HCT116 (cell line): ENCODE data around the gene LRFN4. TPM values are rescaled to one million over a fixed set of nuclear protein-coding genes. Genes with fewer than 3 reads are reported as not detected.

ENCODE experiments used
- ATAC-seq: fragments of 200-7000 bp; cut with Tn5 transposase; 2 replicates; pipeline ENCODE4 v1.9.1; 2020; ENCODE audit warnings: mild to moderate bottlenecking, moderate library complexity
- BruUV-seq: library from RNA; stranded (reverse); fragments of 400-500 nt; replicated peaks from 2 replicates; lab custom pipeline; 2021; lab: Mats Ljungman, UMichigan
- CTCF ChIA-PET: fragments of 300-600 bp; sonication (Branson Sonifier 250); formaldehyde crosslinking; loops from one replicate; lab custom pipeline; 2021; ENCODE audit warnings: antibody characterized with exemption; lab: Charles Lee
- POLR2A ChIA-PET: fragments of 300-600, 350-600 bp; sonication (Branson Sonifier 250); formaldehyde crosslinking; loops from one replicate; lab custom pipeline; 2021; ENCODE audit warnings: antibody characterized with exemption; lab: Charles Lee
- RAD21 ChIA-PET, 2 experiments: fragments of 300-600 bp; sonication (Branson Sonifier 250); formaldehyde crosslinking; loops; one replicate each; lab custom pipeline; 2023; ENCODE audit warnings: low total read pairs in 2 of 2; ENCODE audit not compliant: uncharacterized antibody in 2 of 2, unreplicated experiment in 2 of 2, low non-redundant PET in 1 of 2; lab: Charles Lee
- DNase-seq: peaks from one replicate; pipeline ENCODE4 v3.0.0-alpha.2; 2010; ENCODE audit warnings: low read depth, low spot score
- H2AFZ ChIP-seq: fragments of 200-600 bp; shearing (Covaris generic), sonication (generic); 2 replicates; pipeline ENCODE4 v1.6.1; 2017; ENCODE audit warnings: low read depth, mixed run types, mixed read lengths, antibody characterized with exemption, low read length; ENCODE audit not compliant: poor library complexity, severe bottlenecking
- H3K27ac ChIP-seq: 2 replicates; pipeline ENCODE4 v1.5.1; 2012; ENCODE audit warnings: low read depth, low read length
- H3K27me3 ChIP-seq: fragments of 200-600 bp; sonication (generic); 2 replicates; pipeline ENCODE4 v1.6.1; 2016; ENCODE audit warnings: mixed run types, low read length, mixed read lengths; ENCODE audit not compliant: insufficient read depth
- H3K36me3 ChIP-seq, 2 experiments: fragments of 200-500 bp in 1 of 2; fragments of 200-600 bp in 1 of 2; sonication (Bioruptor generic) in 1 of 2; sonication (generic) in 1 of 2; 2 replicates each; pipeline versions ENCODE4 v1.5.1 to v1.6.1; 2014 to 2016; ENCODE audit warnings: low read length in 2 of 2, inconsistent platforms in 1 of 2, mixed read lengths in 1 of 2, mixed run types in 1 of 2; ENCODE audit not compliant: insufficient read depth in 2 of 2, control insufficient read depth in 1 of 2
- H3K4me1 ChIP-seq, 2 experiments: fragments of 200-600 bp in 1 of 2; sonication (generic) in 1 of 2; 2 replicates each; pipeline versions ENCODE4 v1.5.1 to v1.6.1; 2012 to 2017; ENCODE audit warnings: low read length in 2 of 2, inconsistent platforms in 1 of 2, mild to moderate bottlenecking in 1 of 2, mixed read lengths in 1 of 2, mixed run types in 1 of 2, moderate library complexity in 1 of 2; ENCODE audit not compliant: insufficient read depth in 2 of 2, control insufficient read depth in 1 of 2
- H3K4me2 ChIP-seq: fragments of 200-600 bp; sonication (generic); 2 replicates; pipeline ENCODE4 v1.6.1; 2017; ENCODE audit warnings: mixed run types, low read length, mixed read lengths
- H3K4me3 ChIP-seq, 2 experiments: fragments of 200-600 bp in 1 of 2; sonication (generic) in 1 of 2; replicated peaks in 1 of 2; 2 replicates each; pipeline ENCODE4 v1.5.1; 2011 to 2016; ENCODE audit warnings: low read length in 2 of 2, control low read depth in 1 of 2, low read depth in 1 of 2, mild to moderate bottlenecking in 1 of 2, mixed read lengths in 1 of 2, mixed run types in 1 of 2
- H3K79me2 ChIP-seq: fragments of 200-600 bp; sonication (generic); 2 replicates; pipeline ENCODE4 v1.6.1; 2017; ENCODE audit warnings: mild to moderate bottlenecking, mixed run types, low read length, moderate library complexity, mixed read lengths; ENCODE audit not compliant: insufficient read depth
- H3K9ac ChIP-seq: fragments of 200-600 bp; sonication (generic); 2 replicates; pipeline ENCODE4 v1.6.1; 2016; ENCODE audit warnings: low read length, mixed read lengths
- H3K9me2 ChIP-seq: fragments of 200-600 bp; sonication (generic), shearing (Covaris generic); 2 replicates; pipeline ENCODE4 v1.6.1; 2017; ENCODE audit warnings: mixed run types, mild to moderate bottlenecking, moderate library complexity; ENCODE audit not compliant: insufficient read depth
- H3K9me3 ChIP-seq, 2 experiments: fragments of 200-500 bp in 1 of 2; fragments of 200-600 bp in 1 of 2; sonication (Bioruptor generic) in 1 of 2; sonication (generic) in 1 of 2; 2 replicates each; pipeline ENCODE4 v1.6.1; 2014 to 2017; ENCODE audit warnings: low read length in 2 of 2, mixed read lengths in 2 of 2, inconsistent platforms in 1 of 2, low read depth in 1 of 2, mild to moderate bottlenecking in 1 of 2, mixed run types in 1 of 2, moderate library complexity in 1 of 2; ENCODE audit not compliant: control insufficient read depth in 1 of 2, insufficient read depth in 1 of 2
- H4K20me1 ChIP-seq: fragments of 200-600 bp; sonication (generic), shearing (Covaris generic); 2 replicates; pipeline ENCODE4 v1.6.1; 2017; ENCODE audit warnings: mixed run types, mild to moderate bottlenecking, moderate library complexity; ENCODE audit not compliant: insufficient read depth
- CBX3 ChIP-seq: IDR thresholded peaks from 2 replicates; pipeline ENCODE4 v1.6.1; 2012; ENCODE audit warnings: low read depth
- CEBPB ChIP-seq: IDR thresholded peaks from 2 replicates; pipeline ENCODE4 v1.6.1; 2012; ENCODE audit warnings: low read depth
- EGR1 ChIP-seq: IDR thresholded peaks from 2 replicates; pipeline ENCODE4 v1.6.1; 2012; ENCODE audit warnings: low read depth
- ELF1 ChIP-seq: IDR thresholded peaks from 2 replicates; pipeline ENCODE4 v1.6.1; 2012; ENCODE audit warnings: low read depth, borderline replicate concordance
- EZH2 ChIP-seq: fragments of 200-600 bp; sonication (generic); IDR thresholded peaks from 2 replicates; pipeline ENCODE4 v1.6.1; 2017; ENCODE audit warnings: antibody characterized with exemption, mixed run types
- EZH2phosphoT487 ChIP-seq: fragments of 200-600 bp; IDR thresholded peaks from 2 replicates; pipeline ENCODE4 v1.6.1; 2018; ENCODE audit warnings: antibody characterized with exemption, borderline replicate concordance
- FOSL1 ChIP-seq: IDR thresholded peaks from 2 replicates; pipeline ENCODE4 v1.6.1; 2012; ENCODE audit warnings: low read depth
- JUND ChIP-seq: IDR thresholded peaks from 2 replicates; pipeline ENCODE4 v1.6.1; 2012
- POLR2A ChIP-seq: IDR thresholded peaks from 2 replicates; pipeline ENCODE4 v1.7.0; 2011; ENCODE audit warnings: borderline replicate concordance; ENCODE audit not compliant: insufficient read depth, insufficient read length; ENCODE audit errors: extremely low read depth
- RAD21 ChIP-seq: IDR thresholded peaks from 2 replicates; pipeline ENCODE4 v1.6.1; 2012; ENCODE audit warnings: low read depth, mild to moderate bottlenecking
- SIN3A ChIP-seq: IDR thresholded peaks from 2 replicates; pipeline ENCODE4 v1.6.1; 2012; ENCODE audit warnings: low read depth
- SRF ChIP-seq: IDR thresholded peaks from 2 replicates; pipeline ENCODE4 v1.6.1; 2012; ENCODE audit warnings: low read depth
- TCF7L2 ChIP-seq: IDR thresholded peaks from 2 replicates; pipeline ENCODE4 v1.7.0; 2011; ENCODE audit warnings: borderline replicate concordance, inconsistent platforms; ENCODE audit not compliant: insufficient read depth, insufficient read length; ENCODE audit errors: extremely low read depth
- ZNF274 ChIP-seq: fragments of 200-500 bp; sonication (Bioruptor generic); IDR thresholded peaks from 2 replicates; pipeline ENCODE4 v1.6.1; 2014; ENCODE audit warnings: mild to moderate bottlenecking, low read depth, low read length, inconsistent platforms
- intact Hi-C: fragments of 100-400 bp; cut with micrococcal nuclease; formaldehyde crosslinking; loops from 2 replicates; pipeline ENCODE4 v1.10.0; 2022
- total RNA-seq: library from RNA; stranded (reverse); gene quantifications from one replicate; pipeline ENCODE4 v1.2.1, GENCODE V29; 2021; ENCODE audit not compliant: unreplicated experiment
- TF ChIP-seq, protein P1 (sequence below): IDR thresholded peaks from 2 replicates; pipeline ENCODE4 v1.6.1; 2011; ENCODE audit warnings: mild to moderate bottlenecking, low read length, moderate library complexity; ENCODE audit not compliant: insufficient replicate concordance; ENCODE audit errors: extremely low read depth
- TF ChIP-seq, protein P2 (sequence below): IDR thresholded peaks from 2 replicates; pipeline ENCODE4 v1.6.1; 2012
- TF ChIP-seq, protein P3 (sequence below): IDR thresholded peaks from 2 replicates; pipeline ENCODE4 v1.6.1; 2012; ENCODE audit warnings: low read depth
- TF ChIP-seq, protein P4 (sequence below): IDR thresholded peaks from 2 replicates; pipeline ENCODE4 v1.6.1; 2012

Gene LRFN4
- total RNA-seq, 1 experiment from 2014 or later = 55.4 TPM

DNA sequence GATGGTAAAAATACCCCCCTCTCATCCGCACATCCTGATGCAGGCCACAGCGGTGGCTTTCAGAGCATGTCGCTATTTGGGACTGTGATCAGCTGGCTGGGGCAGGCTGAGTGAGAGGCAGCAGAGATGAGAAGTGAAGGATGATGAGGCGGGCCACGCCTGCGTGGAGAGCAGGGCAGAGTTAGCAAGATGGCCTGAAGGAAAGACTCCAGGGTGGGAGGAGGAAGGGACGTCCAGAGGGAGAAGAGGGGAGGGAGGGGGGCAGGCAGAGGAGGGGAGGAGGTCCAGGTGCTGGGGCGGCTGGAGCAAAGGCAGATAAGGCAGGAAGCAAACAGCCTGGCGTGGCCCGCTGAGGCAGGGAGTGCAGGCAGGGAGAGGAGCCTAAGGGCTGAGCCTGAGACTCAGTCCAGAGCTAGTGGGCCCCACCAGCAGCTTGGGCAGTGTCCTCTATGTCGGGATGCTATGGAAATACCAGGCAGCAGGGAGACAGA is 29.1 kb downstream of the LRFN4 start:
- TF ChIP-seq POLR2A = no peak
- TF ChIP-seq, protein P1, sequence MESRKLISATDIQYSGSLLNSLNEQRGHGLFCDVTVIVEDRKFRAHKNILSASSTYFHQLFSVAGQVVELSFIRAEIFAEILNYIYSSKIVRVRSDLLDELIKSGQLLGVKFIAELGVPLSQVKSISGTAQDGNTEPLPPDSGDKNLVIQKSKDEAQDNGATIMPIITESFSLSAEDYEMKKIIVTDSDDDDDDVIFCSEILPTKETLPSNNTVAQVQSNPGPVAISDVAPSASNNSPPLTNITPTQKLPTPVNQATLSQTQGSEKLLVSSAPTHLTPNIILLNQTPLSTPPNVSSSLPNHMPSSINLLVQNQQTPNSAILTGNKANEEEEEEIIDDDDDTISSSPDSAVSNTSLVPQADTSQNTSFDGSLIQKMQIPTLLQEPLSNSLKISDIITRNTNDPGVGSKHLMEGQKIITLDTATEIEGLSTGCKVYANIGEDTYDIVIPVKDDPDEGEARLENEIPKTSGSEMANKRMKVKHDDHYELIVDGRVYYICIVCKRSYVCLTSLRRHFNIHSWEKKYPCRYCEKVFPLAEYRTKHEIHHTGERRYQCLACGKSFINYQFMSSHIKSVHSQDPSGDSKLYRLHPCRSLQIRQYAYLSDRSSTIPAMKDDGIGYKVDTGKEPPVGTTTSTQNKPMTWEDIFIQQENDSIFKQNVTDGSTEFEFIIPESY = no peak
- no peak for TF ChIP-seq JUND
- no peak for TF ChIP-seq EGR1
- no peak for TF ChIP-seq SIN3A
- TF ChIP-seq, protein P2, sequence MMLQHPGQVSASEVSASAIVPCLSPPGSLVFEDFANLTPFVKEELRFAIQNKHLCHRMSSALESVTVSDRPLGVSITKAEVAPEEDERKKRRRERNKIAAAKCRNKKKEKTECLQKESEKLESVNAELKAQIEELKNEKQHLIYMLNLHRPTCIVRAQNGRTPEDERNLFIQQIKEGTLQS = no peak
- no peak for TF ChIP-seq SRF
- TF ChIP-seq ELF1 = no peak
- no peak for TF ChIP-seq EZH2
- TF ChIP-seq TCF7L2 = no peak
- TF ChIP-seq EZH2phosphoT487 = no peak
- no peak for TF ChIP-seq RAD21
- no peak for TF ChIP-seq CEBPB
- no peak for TF ChIP-seq FOSL1
- TF ChIP-seq ZNF274 = no peak
- no peak for TF ChIP-seq CBX3
- TF ChIP-seq, protein P3, sequence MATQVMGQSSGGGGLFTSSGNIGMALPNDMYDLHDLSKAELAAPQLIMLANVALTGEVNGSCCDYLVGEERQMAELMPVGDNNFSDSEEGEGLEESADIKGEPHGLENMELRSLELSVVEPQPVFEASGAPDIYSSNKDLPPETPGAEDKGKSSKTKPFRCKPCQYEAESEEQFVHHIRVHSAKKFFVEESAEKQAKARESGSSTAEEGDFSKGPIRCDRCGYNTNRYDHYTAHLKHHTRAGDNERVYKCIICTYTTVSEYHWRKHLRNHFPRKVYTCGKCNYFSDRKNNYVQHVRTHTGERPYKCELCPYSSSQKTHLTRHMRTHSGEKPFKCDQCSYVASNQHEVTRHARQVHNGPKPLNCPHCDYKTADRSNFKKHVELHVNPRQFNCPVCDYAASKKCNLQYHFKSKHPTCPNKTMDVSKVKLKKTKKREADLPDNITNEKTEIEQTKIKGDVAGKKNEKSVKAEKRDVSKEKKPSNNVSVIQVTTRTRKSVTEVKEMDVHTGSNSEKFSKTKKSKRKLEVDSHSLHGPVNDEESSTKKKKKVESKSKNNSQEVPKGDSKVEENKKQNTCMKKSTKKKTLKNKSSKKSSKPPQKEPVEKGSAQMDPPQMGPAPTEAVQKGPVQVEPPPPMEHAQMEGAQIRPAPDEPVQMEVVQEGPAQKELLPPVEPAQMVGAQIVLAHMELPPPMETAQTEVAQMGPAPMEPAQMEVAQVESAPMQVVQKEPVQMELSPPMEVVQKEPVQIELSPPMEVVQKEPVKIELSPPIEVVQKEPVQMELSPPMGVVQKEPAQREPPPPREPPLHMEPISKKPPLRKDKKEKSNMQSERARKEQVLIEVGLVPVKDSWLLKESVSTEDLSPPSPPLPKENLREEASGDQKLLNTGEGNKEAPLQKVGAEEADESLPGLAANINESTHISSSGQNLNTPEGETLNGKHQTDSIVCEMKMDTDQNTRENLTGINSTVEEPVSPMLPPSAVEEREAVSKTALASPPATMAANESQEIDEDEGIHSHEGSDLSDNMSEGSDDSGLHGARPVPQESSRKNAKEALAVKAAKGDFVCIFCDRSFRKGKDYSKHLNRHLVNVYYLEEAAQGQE = no peak
- TF ChIP-seq, protein P4, sequence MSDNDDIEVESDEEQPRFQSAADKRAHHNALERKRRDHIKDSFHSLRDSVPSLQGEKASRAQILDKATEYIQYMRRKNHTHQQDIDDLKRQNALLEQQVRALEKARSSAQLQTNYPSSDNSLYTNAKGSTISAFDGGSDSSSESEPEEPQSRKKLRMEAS = no peak
- H2AFZ ChIP-seq = no peak overlapping the region
- ChIA-PET RAD21 (interaction anchor here (0.5 to 1.6 kb wide), 3 partner anchors 90 to 501 kb away, joined by 3 to 6 read pairs (median 4); partner anchors contain the start of gene SYT12 (in 1 of the 2)), POLR2A (interaction anchor here (0.7 to 1.0 kb wide), 2 partner anchors 18 to 136 kb away, joined by 3 read pairs; no protein-coding TSS in a partner anchor), CTCF (interaction anchor here (1.5 to 2.0 kb wide), 2 partner anchors 90 to 136 kb away, joined by 3 to 5 read pairs; no protein-coding TSS in a partner anchor)
- H3K27ac ChIP-seq = peak overlapping the region; percentile 81
- intact Hi-C loops = loop anchor here (10.0 kb wide), 1 partner anchor 69 kb away; the partner anchor contains the start of gene PC
- H3K9me3 ChIP-seq = no peaks in the 10 kb centered on the region
- ATAC-seq (no peak), DNase-seq (no peak)
- H3K27me3 ChIP-seq = no peaks in the 10 kb centered on the region
- H3K79me2 ChIP-seq = no peaks in the 10 kb centered on the region
- H3K36me3 ChIP-seq = no peaks in the 10 kb centered on the region
- H3K9me2 ChIP-seq = no peaks in the 10 kb centered on the region
- peaks cover 78 to 94% of the 10 kb centered on the region in 2 experiments for H3K4me1 ChIP-seq
- peak overlapping the region; percentile 75 for H3K4me2 ChIP-seq
- peak overlapping the region in 1 of 2 experiments; percentile 24; a peak in 1 of 4 replicates for H3K4me3 ChIP-seq
- H4K20me1 ChIP-seq = no peaks in the 10 kb centered on the region
- peak overlapping the region; percentile 35 for H3K9ac ChIP-seq
- BruUV-seq = no TSS peak
